ENCODE data around the gene CDA. TPM values are rescaled to one million over a fixed set of nuclear protein-coding genes. Genes with fewer than 3 reads are reported as not detected.

CDA gene
- total RNA-seq, 4 donors from 2014 or later: 0.56 to 3.5 (median 1.5) TPM

GRCh38 chr1:20609541-20609940 is 20.6 kb downstream of the CDA start:
- Histone ChIP-seq H3K4me3 (replicated peaks in 1 of 3) (no peak overlapping the region), H3K36me3 (no peaks in the 10 kb centered on the region), H3K27ac (no peak overlapping the region), H3K9me3 (no peaks in the 10 kb centered on the region), H3K4me1 (peaks cover 0 to 11% of the 10 kb centered on the region in 2 donors), H3K27me3 (no peaks in the 10 kb centered on the region)
- TF ChIP-seq, protein P1, sequence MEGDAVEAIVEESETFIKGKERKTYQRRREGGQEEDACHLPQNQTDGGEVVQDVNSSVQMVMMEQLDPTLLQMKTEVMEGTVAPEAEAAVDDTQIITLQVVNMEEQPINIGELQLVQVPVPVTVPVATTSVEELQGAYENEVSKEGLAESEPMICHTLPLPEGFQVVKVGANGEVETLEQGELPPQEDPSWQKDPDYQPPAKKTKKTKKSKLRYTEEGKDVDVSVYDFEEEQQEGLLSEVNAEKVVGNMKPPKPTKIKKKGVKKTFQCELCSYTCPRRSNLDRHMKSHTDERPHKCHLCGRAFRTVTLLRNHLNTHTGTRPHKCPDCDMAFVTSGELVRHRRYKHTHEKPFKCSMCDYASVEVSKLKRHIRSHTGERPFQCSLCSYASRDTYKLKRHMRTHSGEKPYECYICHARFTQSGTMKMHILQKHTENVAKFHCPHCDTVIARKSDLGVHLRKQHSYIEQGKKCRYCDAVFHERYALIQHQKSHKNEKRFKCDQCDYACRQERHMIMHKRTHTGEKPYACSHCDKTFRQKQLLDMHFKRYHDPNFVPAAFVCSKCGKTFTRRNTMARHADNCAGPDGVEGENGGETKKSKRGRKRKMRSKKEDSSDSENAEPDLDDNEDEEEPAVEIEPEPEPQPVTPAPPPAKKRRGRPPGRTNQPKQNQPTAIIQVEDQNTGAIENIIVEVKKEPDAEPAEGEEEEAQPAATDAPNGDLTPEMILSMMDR (IDR thresholded peaks at IDR 0.05): no peak
- no peak for TF ChIP-seq POLR2A (IDR thresholded peaks at IDR 0.05)
- 88 to 89% methylated on average over 6 of the region's 6 CpGs for WGBS, 2 donors
- intact Hi-C loops (cut with DNase I): no loop called here
- no peak for DNase-seq

GRCh38 chr1:20610970-20611369 is 22.1 kb downstream of the CDA start:
- no peaks in the 10 kb centered on the region for H3K9me3 ChIP-seq
- WGBS, 2 donors: 86 to 93% methylated on average over 2 of the region's 2 CpGs
- TF ChIP-seq, protein P1 (IDR thresholded peaks at IDR 0.05): no peak
- no peak for TF ChIP-seq POLR2A (IDR thresholded peaks at IDR 0.05)
- intact Hi-C loops (cut with DNase I): no loop called here
- no peak for DNase-seq
- no peak overlapping the region for H3K27ac ChIP-seq
- H3K27me3 ChIP-seq: no peaks in the 10 kb centered on the region
- no peaks in the 10 kb centered on the region for H3K36me3 ChIP-seq
- peaks cover 0 to 11% of the 10 kb centered on the region in 2 donors for H3K4me1 ChIP-seq
- H3K4me3 ChIP-seq (replicated peaks in 1 of 3): no peak overlapping the region

DNA sequence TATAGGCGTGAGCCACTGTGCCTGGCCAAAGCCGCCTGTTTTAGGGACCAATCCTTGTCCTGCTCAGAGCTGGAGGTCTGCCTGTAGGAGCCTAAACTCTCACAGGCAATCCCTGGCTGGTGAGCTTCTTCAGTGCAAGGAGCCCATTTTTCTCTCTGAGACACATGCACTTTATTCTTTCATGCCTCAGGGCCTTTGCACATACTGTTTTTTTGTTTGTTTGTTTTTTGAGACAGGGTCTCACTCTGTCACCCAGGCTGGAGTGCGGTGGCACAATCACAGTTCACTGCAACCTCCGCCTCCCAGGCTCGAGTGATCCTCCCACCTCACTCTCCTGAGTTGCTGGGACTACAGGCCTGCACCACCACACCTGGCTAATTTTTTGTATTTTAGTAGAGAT is 22.8 kb downstream of the CDA start:
- DNase-seq: no peak
- TF ChIP-seq POLR2A (IDR thresholded peaks at IDR 0.05): no peak
- TF ChIP-seq, protein P1 (IDR thresholded peaks at IDR 0.05): no peak
- intact Hi-C loops (cut with DNase I): no loop called here
- Histone ChIP-seq H3K9me3 (no peaks in the 10 kb centered on the region), H3K4me1 (peaks cover 0 to 14% of the 10 kb centered on the region in 2 donors), H3K27ac (no peak overlapping the region), H3K27me3 (no peaks in the 10 kb centered on the region), H3K36me3 (no peaks in the 10 kb centered on the region), H3K4me3 (replicated peaks in 1 of 3) (no peak overlapping the region)
- WGBS, 2 donors: 95 to 96% methylated on average over 5 of the region's 5 CpGs

GRCh38 chr1:20612221-20612746 is 23.4 kb downstream of the CDA start:
- intact Hi-C loops (cut with DNase I): no loop called here
- 85 to 86% methylated on average over 11 of the region's 11 CpGs for WGBS, 2 donors
- no peak for DNase-seq
- Histone ChIP-seq H3K27me3 (no peaks in the 10 kb centered on the region), H3K27ac (no peak overlapping the region), H3K4me3 (replicated peaks in 1 of 3) (no peak overlapping the region), H3K9me3 (no peaks in the 10 kb centered on the region), H3K36me3 (no peaks in the 10 kb centered on the region), H3K4me1 (peaks cover 0 to 14% of the 10 kb centered on the region in 2 donors)
- TF ChIP-seq POLR2A (IDR thresholded peaks at IDR 0.05): no peak
- TF ChIP-seq, protein P1 (IDR thresholded peaks at IDR 0.05): no peak

DNA sequence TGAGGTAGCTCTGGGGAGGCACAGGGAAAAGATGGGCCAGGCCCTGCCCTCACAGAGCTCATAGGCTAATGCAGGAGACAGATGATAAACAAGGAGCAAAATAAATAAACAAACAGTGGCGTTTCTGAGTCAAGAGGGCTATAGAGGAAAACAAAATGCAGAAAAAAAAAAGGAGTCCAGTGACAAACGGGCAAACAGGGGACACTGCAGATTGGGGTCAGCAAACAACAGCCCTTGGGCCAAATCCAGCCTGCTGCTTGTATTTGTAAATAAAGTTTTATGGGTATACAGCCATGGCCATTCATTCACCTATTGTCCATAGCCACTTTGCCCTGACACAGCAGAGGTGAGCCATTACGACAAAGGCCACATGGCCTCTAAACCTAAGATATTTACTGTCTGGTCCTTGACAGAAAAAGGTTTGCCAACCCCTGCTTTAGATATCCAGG is 25.3 kb downstream of the CDA start:
- intact Hi-C loops (cut with DNase I): no loop called here
- Histone ChIP-seq H3K27me3 (no peaks in the 10 kb centered on the region), H3K4me1 (peaks cover 0 to 14% of the 10 kb centered on the region in 2 donors), H3K9me3 (no peaks in the 10 kb centered on the region), H3K36me3 (no peaks in the 10 kb centered on the region), H3K27ac (peak overlapping the region; percentile 3 to 45 (median 27)), H3K4me3 (replicated peaks in 1 of 3) (no peak overlapping the region)
- WGBS, 2 donors: 66 to 70% methylated on average over 3 of the region's 3 CpGs
- no peak for DNase-seq
- no peak for TF ChIP-seq POLR2A (IDR thresholded peaks at IDR 0.05)
- TF ChIP-seq, protein P1 (IDR thresholded peaks at IDR 0.05): no peak

All from thyroid gland (tissue), 4 donors.